Ishikawa (cell line): ENCODE data around the gene TLDC2.

Experiments used
- CEBPB ChIP-seq: IDR thresholded peaks from 2 replicates; pipeline ENCODE4 v1.6.1; 2012
- EP300 ChIP-seq: IDR thresholded peaks from 2 replicates; pipeline ENCODE4 v1.6.1; 2012; ENCODE audit warnings: borderline replicate concordance
- FOXM1 ChIP-seq: IDR thresholded peaks from 2 replicates; pipeline ENCODE4 v1.6.1; 2012; ENCODE audit warnings: low read depth, borderline replicate concordance
- TAF1 ChIP-seq: IDR thresholded peaks from 2 replicates; pipeline ENCODE4 v1.6.1; 2012; ENCODE audit warnings: low read depth, mild to moderate bottlenecking
- TCF12 ChIP-seq: IDR thresholded peaks from 2 replicates; pipeline ENCODE4 v1.6.1; 2012; ENCODE audit warnings: low read depth
- TEAD4 ChIP-seq: IDR thresholded peaks from 2 replicates; pipeline ENCODE4 v1.6.1; 2012
- YY1 ChIP-seq: IDR thresholded peaks from 2 replicates; pipeline ENCODE4 v1.6.1; 2012; ENCODE audit warnings: low read depth
- ZBTB7A ChIP-seq: IDR thresholded peaks from 2 replicates; pipeline ENCODE4 v1.6.1; 2012; ENCODE audit warnings: low read depth
- TF ChIP-seq, protein P1 (sequence below): IDR thresholded peaks from 2 replicates; pipeline ENCODE4 v1.6.1; 2012
- TF ChIP-seq, protein P2 (sequence below): IDR thresholded peaks from 2 replicates; pipeline ENCODE4 v1.6.1; 2012
- TF ChIP-seq, protein P3 (sequence below): IDR thresholded peaks from 2 replicates; pipeline ENCODE4 v1.6.1; 2012; ENCODE audit warnings: low read depth, mild to moderate bottlenecking

DNA sequence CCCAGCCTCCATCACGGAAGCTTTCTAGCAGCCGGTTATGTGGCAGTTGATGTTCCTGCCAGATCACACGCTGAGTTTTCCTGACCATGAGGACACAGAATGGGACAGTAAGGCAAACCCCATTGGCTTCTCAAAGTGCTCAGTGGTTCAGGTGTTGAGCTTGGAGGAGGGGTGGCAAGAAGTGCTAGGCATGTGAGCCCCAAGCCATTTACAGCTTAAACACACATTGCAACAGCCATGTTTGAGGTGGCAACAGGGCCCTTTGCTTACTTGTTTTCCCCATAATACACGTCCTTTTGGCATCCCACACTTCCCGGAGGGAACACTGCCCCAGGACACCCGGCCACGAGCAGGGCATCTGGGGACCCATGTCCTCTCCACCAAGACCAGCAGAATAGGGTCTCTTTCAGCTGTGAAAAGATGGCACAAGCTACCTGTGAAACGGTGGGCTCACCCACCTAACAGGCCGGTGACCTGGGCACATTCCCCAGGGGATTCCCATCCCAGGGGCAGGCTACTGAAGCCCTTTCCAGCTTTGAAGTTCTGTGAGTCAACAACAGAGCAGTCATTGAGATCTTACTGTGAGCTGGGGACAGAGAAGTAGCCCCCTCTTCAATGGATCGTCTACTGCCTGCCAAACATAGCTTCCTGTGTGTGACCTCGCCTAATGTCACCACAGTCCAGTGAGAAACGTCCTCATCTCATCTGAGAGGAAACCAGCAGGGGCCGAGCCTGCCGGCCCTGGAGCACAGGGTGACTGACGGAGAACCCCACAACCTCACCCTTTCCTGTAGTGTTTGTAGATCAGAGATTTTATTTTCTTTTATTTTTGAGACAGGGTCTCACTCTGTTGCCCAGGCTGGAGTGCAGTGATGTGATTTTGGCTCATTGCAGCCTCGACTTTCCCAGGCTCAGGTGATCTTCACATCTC is 4.0 kb upstream of the TLDC2 start:
- no peak for TF ChIP-seq YY1
- TF ChIP-seq FOXM1, result no peak
- no peak for TF ChIP-seq ZBTB7A
- TF ChIP-seq, protein P1, sequence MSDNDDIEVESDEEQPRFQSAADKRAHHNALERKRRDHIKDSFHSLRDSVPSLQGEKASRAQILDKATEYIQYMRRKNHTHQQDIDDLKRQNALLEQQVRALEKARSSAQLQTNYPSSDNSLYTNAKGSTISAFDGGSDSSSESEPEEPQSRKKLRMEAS, result no peak
- no peak for TF ChIP-seq TAF1
- TF ChIP-seq TCF12, result no peak
- TF ChIP-seq EP300, result no peak
- no peak for TF ChIP-seq CEBPB
- TF ChIP-seq, protein P2, sequence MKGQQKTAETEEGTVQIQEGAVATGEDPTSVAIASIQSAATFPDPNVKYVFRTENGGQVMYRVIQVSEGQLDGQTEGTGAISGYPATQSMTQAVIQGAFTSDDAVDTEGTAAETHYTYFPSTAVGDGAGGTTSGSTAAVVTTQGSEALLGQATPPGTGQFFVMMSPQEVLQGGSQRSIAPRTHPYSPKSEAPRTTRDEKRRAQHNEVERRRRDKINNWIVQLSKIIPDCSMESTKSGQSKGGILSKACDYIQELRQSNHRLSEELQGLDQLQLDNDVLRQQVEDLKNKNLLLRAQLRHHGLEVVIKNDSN, result no peak
- TF ChIP-seq TEAD4, result no peak
- TF ChIP-seq, protein P3, sequence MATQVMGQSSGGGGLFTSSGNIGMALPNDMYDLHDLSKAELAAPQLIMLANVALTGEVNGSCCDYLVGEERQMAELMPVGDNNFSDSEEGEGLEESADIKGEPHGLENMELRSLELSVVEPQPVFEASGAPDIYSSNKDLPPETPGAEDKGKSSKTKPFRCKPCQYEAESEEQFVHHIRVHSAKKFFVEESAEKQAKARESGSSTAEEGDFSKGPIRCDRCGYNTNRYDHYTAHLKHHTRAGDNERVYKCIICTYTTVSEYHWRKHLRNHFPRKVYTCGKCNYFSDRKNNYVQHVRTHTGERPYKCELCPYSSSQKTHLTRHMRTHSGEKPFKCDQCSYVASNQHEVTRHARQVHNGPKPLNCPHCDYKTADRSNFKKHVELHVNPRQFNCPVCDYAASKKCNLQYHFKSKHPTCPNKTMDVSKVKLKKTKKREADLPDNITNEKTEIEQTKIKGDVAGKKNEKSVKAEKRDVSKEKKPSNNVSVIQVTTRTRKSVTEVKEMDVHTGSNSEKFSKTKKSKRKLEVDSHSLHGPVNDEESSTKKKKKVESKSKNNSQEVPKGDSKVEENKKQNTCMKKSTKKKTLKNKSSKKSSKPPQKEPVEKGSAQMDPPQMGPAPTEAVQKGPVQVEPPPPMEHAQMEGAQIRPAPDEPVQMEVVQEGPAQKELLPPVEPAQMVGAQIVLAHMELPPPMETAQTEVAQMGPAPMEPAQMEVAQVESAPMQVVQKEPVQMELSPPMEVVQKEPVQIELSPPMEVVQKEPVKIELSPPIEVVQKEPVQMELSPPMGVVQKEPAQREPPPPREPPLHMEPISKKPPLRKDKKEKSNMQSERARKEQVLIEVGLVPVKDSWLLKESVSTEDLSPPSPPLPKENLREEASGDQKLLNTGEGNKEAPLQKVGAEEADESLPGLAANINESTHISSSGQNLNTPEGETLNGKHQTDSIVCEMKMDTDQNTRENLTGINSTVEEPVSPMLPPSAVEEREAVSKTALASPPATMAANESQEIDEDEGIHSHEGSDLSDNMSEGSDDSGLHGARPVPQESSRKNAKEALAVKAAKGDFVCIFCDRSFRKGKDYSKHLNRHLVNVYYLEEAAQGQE, result no peak
